Measurements from ENCODE around the gene PGA4.
"Not testable (repeated sequence)": the region's sequence is repeated elsewhere in the genome, so short reads cannot be mapped to it uniquely, and the experiment has no call there.

PGA4 gene

GRCh38 chr11:61252332-61252731 is 30.2 kb downstream of the PGA4 start:
- not testable (repeated sequence) for DNase-seq

GRCh38 chr11:61254403-61255025 is 32.4 kb downstream of the PGA4 start:
- DNase-seq: peak; percentile 27

GRCh38 chr11:61256710-61257482 is 34.7 kb downstream of the PGA4 start:
- DNase-seq: no peak

- DNase-seq: no peak
Measured at GRCh38 chr11:61258546-61258945, 36.4 kb downstream of the PGA4 start.

GRCh38 chr11:61259363-61259762 is 37.2 kb downstream of the PGA4 start:
- no peak for DNase-seq

- no peak for DNase-seq
Measured at GRCh38 chr11:61264371-61264770, 42.2 kb downstream of the PGA4 start.

GRCh38 chr11:61264795-61265194 is 42.6 kb downstream of the PGA4 start:
- no peak for DNase-seq

- DNase-seq: no peak
Measured at GRCh38 chr11:61265357-61265756, 43.2 kb downstream of the PGA4 start.

- DNase-seq: no peak
Measured at GRCh38 chr11:61266602-61267001, 44.5 kb downstream of the PGA4 start.

- no peak for DNase-seq
Measured at GRCh38 chr11:61267437-61267841, 45.3 kb downstream of the PGA4 start.

GRCh38 chr11:61268588-61269250 is 46.6 kb downstream of the PGA4 start:
- DNase-seq: no peak

- no peak for DNase-seq
Measured at GRCh38 chr11:61270354-61271076, 48.4 kb downstream of the PGA4 start.

GRCh38 chr11:61272731-61273130 is 50.6 kb downstream of the PGA4 start:
- DNase-seq: no peak

- DNase-seq: peak; percentile 46
Measured at GRCh38 chr11:61273178-61274078, 51.3 kb downstream of the PGA4 start.

- no peak for DNase-seq
Measured at GRCh38 chr11:61274084-61274483, 51.9 kb downstream of the PGA4 start.

GRCh38 chr11:61275191-61275590 is 53.0 kb downstream of the PGA4 start:
- no peak for DNase-seq

- DNase-seq: no peak
Measured at GRCh38 chr11:61277186-61278000, 55.2 kb downstream of the PGA4 start.

- no peak for DNase-seq
Measured at GRCh38 chr11:61278001-61278470, 55.9 kb downstream of the PGA4 start.

GRCh38 chr11:61279934-61280659 is 58.0 kb downstream of the PGA4 start:
- no peak for DNase-seq

GRCh38 chr11:61280883-61281580 is 58.9 kb downstream of the PGA4 start:
- DNase-seq: no peak

All from NCI-H1105 treated with DMSO at 0.1 percent for 48 hours (cell line).